ENCODE data around the gene HOXB1. TPM values are rescaled to one million over a fixed set of nuclear protein-coding genes. Genes with fewer than 3 reads are reported as not detected.

HOXB1 gene
- total RNA-seq, 4 donors from 2014 or later, result not detected

- H3K4me1 ChIP-seq, result no peaks in the 10 kb centered on the region
- TF ChIP-seq CTCF (IDR thresholded peaks at IDR 0.05), result no peak
- no peak for TF ChIP-seq POLR2A (IDR thresholded peaks at IDR 0.05)
- TF ChIP-seq EP300 (IDR thresholded peaks at IDR 0.05), result no peak
- DNase-seq (ENCODE audit: low spot score in 2 of 2), result no peak
- no peak overlapping the region for H3K27ac ChIP-seq
- no peaks in the 10 kb centered on the region for H3K36me3 ChIP-seq
- peaks cover 0 to 64% of the 10 kb centered on the region in 2 donors for H3K27me3 ChIP-seq
- no peak overlapping the region for H3K4me3 ChIP-seq
- WGBS, 2 donors, result 59 to 71% methylated on average over 10 to 12 of the region's 12 CpGs
- H3K9me3 ChIP-seq, result no peaks in the 10 kb centered on the region
Measured at GRCh38 chr17:48500435-48501426, 30.1 kb downstream of the HOXB1 start.

GRCh38 chr17:48499735-48500434 is 30.9 kb downstream of the HOXB1 start:
- Histone ChIP-seq H3K36me3 (no peaks in the 10 kb centered on the region), H3K27ac (no peak overlapping the region), H3K4me1 (no peaks in the 10 kb centered on the region), H3K27me3 (peaks cover 0 to 65% of the 10 kb centered on the region in 2 donors), H3K9me3 (no peaks in the 10 kb centered on the region), H3K4me3 (no peak overlapping the region)
- no peak for DNase-seq (ENCODE audit: low spot score in 2 of 2)
- TF ChIP-seq EP300 (IDR thresholded peaks at IDR 0.05) (no peak), POLR2A (IDR thresholded peaks at IDR 0.05) (no peak), CTCF (IDR thresholded peaks at IDR 0.05) (no peak)
- 90 to 92% methylated on average over 5 of the region's 5 CpGs for whole genome bisulfite sequencing, 2 donors

- Histone ChIP-seq H3K4me1 (no peaks in the 10 kb centered on the region), H3K36me3 (no peaks in the 10 kb centered on the region), H3K27ac (no peak overlapping the region), H3K4me3 (no peak overlapping the region), H3K27me3 (peaks cover 0 to 63% of the 10 kb centered on the region in 2 donors), H3K9me3 (no peaks in the 10 kb centered on the region)
- DNase-seq (ENCODE audit: low spot score in 2 of 2), result no peak
- 97 to 98% methylated on average over 3 of the region's 3 CpGs for WGBS, 2 donors
- no peak for TF ChIP-seq CTCF (IDR thresholded peaks at IDR 0.05)
- no peak for TF ChIP-seq EP300 (IDR thresholded peaks at IDR 0.05)
- no peak for TF ChIP-seq POLR2A (IDR thresholded peaks at IDR 0.05)
Measured at GRCh38 chr17:48499248-48499647, 31.6 kb downstream of the HOXB1 start.

- WGBS, 2 donors, result 72 to 79% methylated on average over 6 of the region's 6 CpGs
- Histone ChIP-seq H3K9me3 (no peaks in the 10 kb centered on the region), H3K27me3 (peaks cover 0 to 64% of the 10 kb centered on the region in 2 donors), H3K4me3 (no peak overlapping the region), H3K36me3 (no peaks in the 10 kb centered on the region), H3K27ac (no peak overlapping the region), H3K4me1 (no peaks in the 10 kb centered on the region)
- DNase-seq (ENCODE audit: low spot score in 2 of 2), result no peak
- no peak for TF ChIP-seq CTCF (IDR thresholded peaks at IDR 0.05)
- no peak for TF ChIP-seq POLR2A (IDR thresholded peaks at IDR 0.05)
- no peak for TF ChIP-seq EP300 (IDR thresholded peaks at IDR 0.05)
Measured at GRCh38 chr17:48498164-48498850, 32.5 kb downstream of the HOXB1 start.
